Hematopoietic multipotent progenitor cell treated with erythropoietin and hydrocortisone succinate and interleukin-3 and kit ligand, for 15 days (in vitro differentiated cells): Measurements from ENCODE around the gene LPP.

ENCODE experiments used
- DNase-seq: peaks from one replicate; pipeline ENCODE4 v3.0.0-alpha.2; 2015; ENCODE audit warnings: low spot score

The LPP gene

DNA sequence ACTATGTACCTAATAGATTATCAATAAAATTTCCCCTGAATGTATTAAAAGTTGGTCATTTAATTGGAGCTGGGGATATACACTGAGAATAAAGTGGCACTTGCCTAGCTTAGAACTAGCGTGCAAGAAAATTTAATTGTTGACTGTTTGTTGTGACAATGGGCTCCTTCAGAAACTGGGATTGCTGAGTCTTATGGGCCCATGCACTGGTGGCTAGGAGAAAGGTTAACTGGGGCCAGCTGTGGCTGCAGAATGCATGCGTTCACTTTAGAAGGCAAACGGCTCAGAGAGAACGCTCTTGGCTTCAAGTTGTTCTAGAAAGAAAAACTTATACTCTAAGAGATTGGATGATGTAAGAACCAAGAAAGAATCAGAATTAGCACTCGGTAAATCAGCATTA, 18.7 kb upstream of the LPP start:
- DNase-seq: no peak

- DNase-seq: no peak
Observed at GRCh38 chr3:188137051-188137450, 16.9 kb upstream of the LPP start.

GRCh38 chr3:188139466-188139865, 14.5 kb upstream of the LPP start:
- no peak for DNase-seq

- no peak for DNase-seq
Observed at GRCh38 chr3:188146219-188146618, 7.7 kb upstream of the LPP start.

- no peak for DNase-seq
Observed at GRCh38 chr3:188147782-188148181, 6.2 kb upstream of the LPP start.

- no peak for DNase-seq
Observed at GRCh38 chr3:188148318-188148717, 5.6 kb upstream of the LPP start.

- DNase-seq: no peak
Observed at GRCh38 chr3:188149587-188149986, 4.4 kb upstream of the LPP start.

- no peak for DNase-seq
Observed at GRCh38 chr3:188150982-188151381, 3.0 kb upstream of the LPP start.

- DNase-seq: no peak
Observed at GRCh38 chr3:188151438-188151837, 2.5 kb upstream of the LPP start.

DNA sequence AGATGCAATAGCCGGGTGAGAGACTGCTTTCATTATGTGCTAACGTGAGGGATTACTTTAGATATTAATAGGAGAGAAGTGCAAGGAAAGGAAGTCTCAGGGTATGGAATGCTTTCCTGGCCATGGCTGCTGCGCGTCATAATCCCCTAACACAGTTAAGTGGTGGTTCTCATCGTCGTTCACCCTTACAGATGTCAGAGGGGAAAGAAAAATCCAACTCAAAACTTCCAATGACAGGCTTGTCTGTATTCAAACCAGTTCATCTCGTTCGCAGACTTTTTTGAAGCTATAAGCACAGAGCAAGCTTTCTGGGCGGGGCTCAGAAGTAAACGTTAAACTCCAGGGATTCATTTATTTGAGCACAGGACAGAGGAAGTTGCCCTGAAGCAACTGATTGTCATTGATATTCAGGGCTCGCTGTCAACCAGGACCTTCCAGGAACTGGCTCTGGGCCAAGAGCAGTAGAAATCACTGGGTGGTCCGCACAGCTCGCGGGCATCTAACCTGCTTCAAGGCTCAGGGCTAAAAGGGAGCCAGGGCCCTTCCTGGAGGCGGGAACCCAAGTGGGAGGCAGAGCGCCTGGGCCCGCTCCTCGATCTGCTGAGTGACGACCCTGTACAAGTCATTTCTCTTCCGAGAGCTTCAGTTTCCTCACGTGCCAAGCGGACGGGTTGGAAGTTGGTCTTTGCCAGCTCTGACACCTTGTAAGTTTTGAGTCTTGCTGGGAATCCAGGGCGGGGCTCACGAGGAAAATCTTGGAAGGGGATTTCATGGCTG, 1.1 kb upstream of the LPP start:
- DNase-seq: no peak

DNA sequence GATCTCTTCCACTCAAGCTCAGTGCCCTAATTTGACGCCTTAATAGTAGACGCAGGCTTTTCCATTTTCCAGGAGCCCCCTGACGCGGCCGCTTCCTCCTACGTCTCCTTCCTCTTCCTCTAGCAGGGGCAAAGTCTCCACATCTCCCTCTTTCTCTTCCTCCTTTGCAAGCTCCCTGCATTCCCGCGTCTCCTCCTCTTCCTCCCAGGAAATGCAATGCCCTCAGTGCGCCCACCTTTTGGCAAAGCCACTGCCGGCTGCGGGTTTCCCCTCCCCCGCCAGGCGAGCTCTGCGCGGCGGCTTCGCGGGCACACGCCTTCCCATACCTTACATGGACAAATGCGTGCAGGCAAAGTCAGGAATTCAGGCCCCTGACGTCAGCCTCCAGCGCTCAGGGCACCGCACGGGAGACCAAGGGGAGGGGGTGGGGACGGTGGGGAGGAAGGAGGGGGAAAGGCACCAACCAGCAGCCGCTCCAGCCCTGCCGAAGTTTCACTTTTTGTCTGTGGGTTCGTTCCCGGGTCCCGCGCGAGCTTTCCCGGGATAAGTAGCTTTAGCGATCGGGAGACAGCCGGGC, 432 bp upstream of the LPP start:
- DNase-seq: no peak

DNA sequence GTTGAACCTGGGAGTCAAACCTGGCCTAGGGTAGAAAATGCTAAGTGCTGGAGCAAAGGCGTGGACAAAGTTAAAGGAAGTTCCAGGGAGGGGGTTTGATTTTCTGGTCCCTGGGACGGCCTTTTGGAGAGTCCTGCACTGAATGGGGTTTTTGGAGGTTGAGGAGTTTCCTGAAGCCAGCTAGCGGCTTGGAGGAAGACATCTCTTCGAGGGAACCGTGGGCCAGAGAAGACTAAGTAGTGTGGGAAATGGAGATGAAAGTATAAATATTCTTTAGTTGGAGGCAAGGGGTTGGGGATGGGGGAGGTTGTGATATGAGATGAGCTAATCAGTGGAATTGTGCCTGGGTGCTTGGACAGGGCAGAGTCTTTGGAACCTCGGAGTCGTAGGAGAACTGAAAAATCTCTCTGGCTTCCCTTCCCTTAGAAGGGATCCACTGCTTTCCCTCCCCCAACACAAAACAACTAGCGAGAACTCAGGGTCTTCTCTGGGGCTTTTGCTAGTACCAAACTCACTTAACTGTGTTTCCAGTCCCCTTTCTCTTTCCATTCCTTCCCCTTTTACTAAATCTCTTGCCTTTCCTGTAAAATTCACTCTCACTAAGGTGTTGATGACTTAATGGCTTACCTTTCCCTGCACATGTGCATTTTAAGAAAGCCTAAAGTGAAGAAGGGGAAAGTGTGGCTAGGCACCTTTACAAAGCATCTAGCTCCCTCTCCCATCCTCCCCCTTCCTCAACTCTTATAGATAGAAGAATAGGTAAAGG, 1.0 kb downstream of the LPP start:
- no peak for DNase-seq

- no peak for DNase-seq
Observed at GRCh38 chr3:188156056-188156455, 2.1 kb downstream of the LPP start.

DNA sequence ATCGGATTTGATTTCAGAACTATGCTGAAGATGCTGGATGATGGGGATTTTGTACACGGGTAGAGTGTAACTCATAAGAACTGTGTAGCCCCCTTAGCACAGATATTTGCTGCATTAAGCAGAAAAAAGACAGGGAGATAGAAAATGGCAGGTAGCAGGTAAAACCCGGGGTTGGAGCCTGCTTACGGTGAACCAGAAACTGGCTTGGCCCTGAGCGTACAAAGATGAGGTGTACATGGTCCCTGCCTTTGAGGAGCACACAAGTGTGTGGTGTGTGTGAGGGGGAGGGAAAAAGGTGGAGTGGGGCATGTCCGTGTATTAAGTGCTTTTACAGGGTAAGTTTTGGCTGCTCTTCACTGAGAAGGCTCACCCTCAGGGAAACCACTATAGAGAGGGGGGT, 3.5 kb downstream of the LPP start:
- no peak for DNase-seq

GRCh38 chr3:188157971-188158370, 4.0 kb downstream of the LPP start:
- no peak for DNase-seq

GRCh38 chr3:188158731-188159310, 4.9 kb downstream of the LPP start:
- no peak for DNase-seq

- no peak for DNase-seq
Observed at GRCh38 chr3:188160751-188161150, 6.8 kb downstream of the LPP start.

- DNase-seq: no peak
Observed at GRCh38 chr3:188164248-188164687, 10.3 kb downstream of the LPP start.

DNA sequence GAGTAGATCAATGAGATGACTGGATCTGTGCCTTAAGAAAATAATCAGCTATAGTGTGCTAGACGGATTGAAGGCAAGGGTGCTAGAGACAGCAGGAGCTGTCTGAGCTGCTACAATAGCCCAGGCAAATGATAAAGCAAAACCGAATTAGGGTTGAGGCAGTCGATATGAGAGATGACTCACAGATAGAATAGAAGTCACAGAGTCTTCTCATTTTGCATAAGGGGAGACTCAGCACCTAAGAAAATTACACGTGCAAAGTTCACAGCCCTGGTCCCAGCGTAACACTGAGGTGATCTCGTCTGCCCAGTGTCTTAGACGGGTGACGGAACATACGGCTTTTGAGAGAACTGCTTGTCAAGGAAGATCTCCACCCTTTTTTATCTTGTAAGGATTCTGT, 11.6 kb downstream of the LPP start:
- no peak for DNase-seq

DNA sequence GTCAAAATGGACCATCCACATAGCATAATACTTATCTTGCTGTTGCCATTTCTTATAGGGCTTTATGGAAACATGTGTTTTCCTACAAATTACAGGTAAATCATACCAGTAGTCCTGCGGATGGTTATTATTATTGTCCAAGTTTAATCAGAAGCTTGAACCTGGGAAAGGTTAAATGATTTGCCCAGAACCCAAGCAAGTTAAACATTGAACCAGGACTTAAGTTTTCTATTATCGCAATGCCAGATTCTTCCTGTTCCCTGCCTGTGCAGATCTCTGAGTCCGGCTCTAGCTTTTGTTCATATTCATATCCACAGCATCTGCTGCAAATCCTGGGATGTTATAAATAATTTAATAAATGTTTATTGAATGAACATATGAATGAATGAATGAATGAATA, 12.5 kb downstream of the LPP start:
- DNase-seq: no peak

- no peak for DNase-seq
Observed at GRCh38 chr3:188168186-188168585, 14.2 kb downstream of the LPP start.

DNA sequence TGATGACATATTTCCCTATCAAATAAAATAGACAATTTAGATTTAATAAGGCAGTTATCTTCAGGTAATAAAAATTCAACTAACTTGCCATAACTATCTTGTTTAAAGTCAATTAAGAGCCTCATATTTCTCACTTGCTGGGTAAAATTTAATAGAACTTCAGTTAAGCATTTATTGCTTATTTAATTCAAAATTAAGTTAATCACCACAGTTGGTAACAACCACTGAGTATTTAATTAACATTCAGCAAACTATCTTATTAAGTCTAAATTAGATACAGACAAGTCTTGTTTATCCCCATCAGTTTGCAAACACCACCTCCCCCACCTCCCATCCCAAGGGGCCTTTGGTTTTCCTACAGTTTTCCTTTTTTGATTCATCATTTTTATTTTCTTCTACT, 14.7 kb downstream of the LPP start:
- DNase-seq: no peak
